Breast epithelium (tissue), 3 donors: Measurements from ENCODE around the gene FAM131A.

Experiments used
- POLR2A ChIP-seq: fragments of 450-650 bp; IDR thresholded peaks from one replicate; pipeline ENCODE4 v1.6.1; 2016; ENCODE audit warnings: antibody characterized with exemption, mild to moderate bottlenecking, moderate library complexity
- POLR2AphosphoS5 ChIP-seq, 3 donors: sonication (generic); formaldehyde crosslinking; IDR thresholded peaks; one replicate each; pipeline ENCODE4 v1.6.1; 2017; ENCODE audit warnings: antibody characterized with exemption in 3 of 3
- TF ChIP-seq, protein P1 (sequence below), 3 donors: fragments of 450-650 bp; IDR thresholded peaks; one replicate each; pipeline ENCODE4 v1.5.1; 2016 to 2017; ENCODE audit warnings: antibody characterized with exemption in 3 of 3, mild to moderate bottlenecking in 3 of 3, moderate library complexity in 3 of 3

DNA sequence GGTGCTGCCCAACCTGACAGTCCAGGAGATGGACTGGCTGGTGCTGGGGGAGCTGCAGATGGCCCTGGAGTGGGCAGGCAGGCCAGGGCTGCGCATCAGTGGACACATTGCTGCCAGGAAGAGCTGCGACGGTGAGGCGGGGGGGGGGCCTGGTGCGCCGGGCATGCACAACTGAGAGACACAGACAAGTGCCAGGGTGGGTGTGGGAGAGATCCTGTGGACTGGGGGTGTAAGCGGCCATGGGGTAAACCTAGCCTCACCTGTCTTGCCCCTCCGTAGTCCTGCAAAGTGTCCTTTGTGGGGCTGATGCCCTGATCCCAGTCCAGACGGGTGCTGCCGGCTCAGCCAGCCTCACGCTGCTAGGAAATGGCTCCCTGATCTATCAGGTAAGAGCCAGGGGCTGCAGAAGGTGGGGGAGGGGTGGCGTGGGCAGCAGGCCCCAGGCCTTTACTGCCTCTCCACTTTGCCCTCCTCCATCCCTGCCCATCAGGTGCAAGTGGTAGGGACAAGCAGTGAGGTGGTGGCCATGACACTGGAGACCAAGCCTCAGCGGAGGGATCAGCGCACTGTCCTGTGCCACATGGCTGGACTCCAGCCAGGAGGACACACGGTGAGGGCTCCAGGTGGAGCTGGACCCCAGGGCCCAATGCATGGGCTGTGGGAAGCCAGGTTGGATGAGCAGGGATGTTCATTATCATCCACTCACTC, 45.8 kb downstream of the FAM131A start:
- TF ChIP-seq, protein P1, sequence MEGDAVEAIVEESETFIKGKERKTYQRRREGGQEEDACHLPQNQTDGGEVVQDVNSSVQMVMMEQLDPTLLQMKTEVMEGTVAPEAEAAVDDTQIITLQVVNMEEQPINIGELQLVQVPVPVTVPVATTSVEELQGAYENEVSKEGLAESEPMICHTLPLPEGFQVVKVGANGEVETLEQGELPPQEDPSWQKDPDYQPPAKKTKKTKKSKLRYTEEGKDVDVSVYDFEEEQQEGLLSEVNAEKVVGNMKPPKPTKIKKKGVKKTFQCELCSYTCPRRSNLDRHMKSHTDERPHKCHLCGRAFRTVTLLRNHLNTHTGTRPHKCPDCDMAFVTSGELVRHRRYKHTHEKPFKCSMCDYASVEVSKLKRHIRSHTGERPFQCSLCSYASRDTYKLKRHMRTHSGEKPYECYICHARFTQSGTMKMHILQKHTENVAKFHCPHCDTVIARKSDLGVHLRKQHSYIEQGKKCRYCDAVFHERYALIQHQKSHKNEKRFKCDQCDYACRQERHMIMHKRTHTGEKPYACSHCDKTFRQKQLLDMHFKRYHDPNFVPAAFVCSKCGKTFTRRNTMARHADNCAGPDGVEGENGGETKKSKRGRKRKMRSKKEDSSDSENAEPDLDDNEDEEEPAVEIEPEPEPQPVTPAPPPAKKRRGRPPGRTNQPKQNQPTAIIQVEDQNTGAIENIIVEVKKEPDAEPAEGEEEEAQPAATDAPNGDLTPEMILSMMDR (IDR thresholded peaks at IDR 0.05), result no peak
- TF ChIP-seq POLR2A (no peak), POLR2AphosphoS5 (IDR thresholded peaks at IDR 0.05) (no peak)
